Measurements from ENCODE around the gene AP5Z1.
"Not testable (repeated sequence)": the region's sequence is repeated elsewhere in the genome, so short reads cannot be mapped to it uniquely, and the experiment has no call there.

AP5Z1 gene

DNA sequence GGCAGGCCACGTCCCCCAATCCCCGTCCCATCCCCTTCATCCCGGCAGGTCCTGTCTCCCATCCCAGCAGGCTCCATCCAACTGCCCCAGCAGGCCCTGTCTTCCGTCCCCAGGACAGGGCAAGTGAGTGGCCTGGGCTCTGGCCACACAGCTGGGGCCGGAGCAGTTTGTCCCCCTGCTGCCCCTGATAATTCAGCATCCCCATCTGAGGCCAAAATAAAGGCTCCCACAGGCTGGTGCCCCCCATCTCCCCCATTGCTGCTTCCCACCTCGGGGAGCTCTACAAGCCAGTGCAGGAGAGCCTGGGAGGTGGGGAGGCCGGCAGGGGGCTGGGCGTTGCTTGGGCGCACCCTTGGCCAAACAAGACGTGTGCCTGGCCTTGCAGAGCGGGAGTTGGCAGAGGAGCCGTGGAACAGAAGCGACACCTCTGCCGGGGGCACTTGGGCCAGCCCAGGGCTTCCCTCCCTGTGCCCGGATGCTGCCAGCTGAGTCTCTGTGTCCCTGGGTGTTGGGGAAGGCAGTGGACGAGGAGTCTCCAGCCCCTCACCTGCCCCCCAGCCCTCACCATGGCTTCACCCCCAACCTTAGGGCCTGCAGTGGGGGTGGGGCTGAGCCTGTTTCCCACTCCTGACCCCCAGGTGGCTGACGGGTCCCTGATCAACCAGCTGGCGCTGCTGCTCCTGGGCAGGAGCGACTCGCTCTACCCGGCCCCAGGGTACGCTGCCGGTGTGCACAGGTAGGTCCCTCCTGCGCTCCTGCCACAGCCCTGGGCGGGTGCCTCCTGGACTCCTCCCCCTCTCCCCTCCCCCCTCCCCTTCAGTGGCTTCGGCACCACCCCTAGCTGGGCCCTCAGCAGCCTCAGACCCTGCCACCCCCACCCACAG lies 14.0 kb downstream of the AP5Z1 start:
- DNase-seq = no peak

DNA sequence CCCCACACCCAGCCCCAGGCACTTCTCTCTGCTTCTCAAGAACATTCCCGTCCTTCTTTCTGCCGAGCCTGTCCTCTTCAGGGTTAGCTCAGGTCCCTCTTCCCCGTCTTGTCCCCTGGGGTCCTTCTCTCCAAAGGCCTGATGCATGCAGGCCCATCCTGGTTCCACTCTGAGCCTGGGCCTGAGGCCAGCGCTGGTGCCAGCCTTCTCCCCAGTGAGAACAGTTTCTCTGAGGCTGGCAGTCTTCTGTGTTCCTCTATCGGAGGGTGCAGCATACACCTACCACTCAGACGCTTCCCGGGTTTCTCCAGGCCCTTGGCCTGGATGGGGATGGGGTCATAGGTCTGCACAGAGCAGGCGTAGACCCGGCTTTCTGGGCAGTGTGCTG lies 14.6 kb downstream of the AP5Z1 start:
- DNase-seq = no peak

GRCh38 chr7:4790516-4790991 lies 15.1 kb downstream of the AP5Z1 start:
- no peak for DNase-seq

GRCh38 chr7:4791101-4791737 lies 15.8 kb downstream of the AP5Z1 start:
- DNase-seq = no peak

DNA sequence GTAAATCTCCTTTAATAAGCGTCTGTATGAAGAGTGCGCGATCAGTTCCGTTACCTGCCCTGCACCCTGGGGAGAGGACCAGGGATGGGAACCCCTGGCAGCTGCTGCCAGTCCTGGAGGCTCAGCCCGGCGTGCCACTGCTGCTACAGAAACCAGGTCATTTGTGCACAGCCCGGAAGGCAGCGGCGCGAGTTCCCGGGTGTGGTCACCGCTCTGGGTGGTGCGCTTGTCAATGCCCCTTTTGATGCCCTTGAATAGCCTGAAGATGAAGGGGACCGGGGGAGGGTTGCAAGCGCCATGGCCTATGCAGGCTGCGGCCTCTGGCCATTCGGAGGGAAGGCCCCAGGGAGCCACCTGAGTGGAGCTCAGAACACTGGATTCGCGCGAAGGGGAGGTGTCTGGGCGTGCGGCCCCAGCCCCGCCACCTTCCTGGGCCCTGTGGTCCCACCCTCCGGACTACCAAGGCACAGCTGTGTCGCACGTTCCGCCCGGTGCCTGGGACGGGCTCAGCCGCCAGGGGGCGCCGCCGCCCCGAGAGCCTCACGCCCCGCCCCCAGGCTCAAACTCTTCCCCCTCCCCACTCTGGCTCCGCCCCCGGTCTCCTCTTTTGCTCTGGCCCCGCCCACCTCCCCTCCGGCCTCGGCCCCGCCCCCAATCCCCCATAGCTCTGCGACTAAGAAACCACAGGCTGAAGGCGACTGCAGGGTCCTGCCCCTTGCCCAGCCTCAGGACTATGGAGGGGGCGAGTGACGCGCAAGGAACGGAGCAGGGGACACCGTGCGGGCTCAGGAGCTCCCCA lies 16.5 kb downstream of the AP5Z1 start:
- DNase-seq = no peak

- DNase-seq = no peak
Measured at GRCh38 chr7:4792537-4793126, 17.2 kb downstream of the AP5Z1 start.

DNA sequence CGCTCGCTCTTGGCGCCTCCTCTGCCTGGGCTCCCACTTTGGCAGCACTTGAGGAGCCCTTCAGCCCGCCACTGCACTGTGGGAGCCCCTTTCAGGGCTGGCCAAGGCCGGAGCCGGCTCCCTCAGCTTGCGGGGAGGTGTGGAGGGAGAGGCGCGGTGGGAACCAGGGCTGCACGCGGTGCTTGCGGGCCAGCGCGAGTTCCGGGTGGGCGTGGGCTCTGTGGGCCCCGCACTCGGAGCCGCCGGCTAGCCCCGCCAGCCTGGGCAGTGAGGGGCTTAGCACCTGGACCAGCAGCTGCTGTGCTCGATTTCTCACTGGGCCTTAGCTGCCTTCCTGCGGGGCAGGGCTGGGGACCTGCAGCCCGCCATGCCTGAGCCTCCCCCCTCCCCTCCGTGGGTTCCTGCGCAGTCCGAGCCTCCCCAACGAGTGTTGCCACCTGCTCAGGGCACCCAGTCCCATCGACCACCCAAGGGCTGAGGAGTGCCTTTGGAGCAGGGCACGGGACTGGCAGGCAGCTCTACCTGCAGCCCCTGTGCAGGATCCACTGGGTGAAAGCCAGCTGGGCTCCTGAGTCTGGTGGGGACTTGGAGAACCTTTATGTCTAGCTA lies 18.1 kb downstream of the AP5Z1 start:
- not testable (repeated sequence) for DNase-seq

GRCh38 chr7:4794171-4794570 lies 18.7 kb downstream of the AP5Z1 start:
- DNase-seq = not testable (repeated sequence)

DNA sequence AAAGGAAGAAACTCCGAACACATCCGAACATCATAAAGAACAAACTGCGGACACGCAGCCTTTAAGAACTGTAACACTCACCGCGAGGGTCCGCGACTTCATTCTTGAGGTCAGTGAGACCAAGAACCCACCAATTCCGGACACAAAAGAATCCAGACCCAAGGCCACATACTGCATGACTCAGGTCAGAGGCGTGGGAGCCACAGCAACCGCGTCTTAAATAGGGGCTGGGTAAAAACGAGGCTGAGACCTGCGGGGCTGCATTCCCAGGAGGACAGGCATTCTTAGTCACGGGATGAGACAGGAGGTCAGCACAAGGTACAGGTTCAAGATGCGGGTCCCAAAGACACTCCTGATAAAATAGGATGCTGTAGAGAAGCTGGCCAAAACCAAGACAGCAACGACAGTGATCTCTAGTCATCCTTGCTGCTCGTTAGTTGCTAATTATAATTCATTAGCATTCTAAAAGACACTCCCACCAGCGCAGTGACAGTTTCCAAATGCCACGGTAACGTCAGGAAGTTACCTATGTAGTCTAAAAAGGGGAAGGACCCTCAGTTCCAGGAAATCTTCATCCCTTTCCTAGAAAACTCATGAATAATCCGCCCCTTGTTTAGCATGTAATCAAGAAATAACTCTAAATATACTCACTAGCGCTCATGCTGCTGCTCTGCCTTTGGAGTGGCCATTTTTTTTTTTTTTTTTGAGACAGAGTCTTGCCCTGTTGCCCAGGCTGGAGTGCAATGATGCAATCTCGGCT lies 19.3 kb downstream of the AP5Z1 start:
- DNase-seq = no peak

DNA sequence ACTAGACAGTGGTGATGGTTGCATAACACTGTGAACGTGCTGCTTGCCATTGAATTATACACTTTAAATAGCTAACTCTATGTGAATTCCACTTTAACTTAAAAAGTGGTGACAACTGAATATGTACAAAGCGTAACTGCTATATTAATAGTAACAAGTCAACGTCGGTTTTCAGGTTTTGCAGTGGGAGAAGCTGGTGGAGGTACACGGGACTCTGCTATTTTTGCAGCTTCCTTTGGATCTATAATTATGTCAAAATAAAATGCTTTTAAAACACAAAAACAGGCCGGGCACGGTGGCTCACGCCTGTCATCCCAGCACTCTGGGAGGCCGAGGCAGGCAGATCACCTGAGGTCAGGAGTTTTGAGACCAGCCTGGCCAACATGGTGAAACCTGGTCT lies 21.0 kb downstream of the AP5Z1 start:
- DNase-seq = no peak

DNA sequence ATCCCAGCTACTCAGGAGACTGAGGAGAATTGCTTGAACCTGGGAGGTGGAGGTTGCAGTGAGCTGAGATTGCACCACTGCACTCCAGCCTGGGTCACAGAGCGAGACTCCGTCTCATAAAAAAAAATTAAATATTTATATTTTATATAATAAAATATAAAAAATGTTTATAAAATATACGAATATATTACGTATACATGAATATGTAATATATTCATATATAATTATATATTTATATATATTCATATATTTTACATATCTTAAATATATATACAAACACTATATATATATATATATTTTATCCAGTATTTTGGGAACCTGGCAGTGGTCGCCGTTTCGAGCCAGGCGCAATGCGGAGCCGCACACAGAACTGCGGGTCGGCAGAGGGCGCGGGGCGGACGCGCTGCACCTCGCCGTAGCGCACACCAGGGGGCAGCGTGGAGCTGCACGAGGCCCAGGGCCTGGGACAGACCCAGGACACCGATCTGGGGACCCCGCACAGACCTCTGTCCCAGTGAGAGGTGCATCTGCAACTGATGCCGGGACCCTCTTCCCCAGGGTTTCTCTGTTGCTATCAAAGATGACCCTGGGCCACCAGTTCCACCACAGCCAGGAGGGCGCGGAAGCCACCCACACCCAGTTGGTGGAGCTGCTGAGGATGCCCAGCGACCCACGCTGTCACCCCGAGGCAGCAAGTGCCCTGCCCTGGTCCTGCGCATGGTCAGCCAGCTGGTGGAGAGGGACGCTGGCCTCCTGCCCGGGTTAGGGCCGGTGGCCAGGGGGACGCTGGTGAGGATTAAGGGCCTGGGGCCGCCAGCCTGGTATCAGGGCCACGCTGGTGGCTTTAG lies 22.7 kb downstream of the AP5Z1 start:
- DNase-seq = no peak

- DNase-seq = no peak
Measured at GRCh38 chr7:4798706-4799235, 23.3 kb downstream of the AP5Z1 start.

GRCh38 chr7:4799508-4800268 lies 24.3 kb downstream of the AP5Z1 start:
- DNase-seq = no peak

DNA sequence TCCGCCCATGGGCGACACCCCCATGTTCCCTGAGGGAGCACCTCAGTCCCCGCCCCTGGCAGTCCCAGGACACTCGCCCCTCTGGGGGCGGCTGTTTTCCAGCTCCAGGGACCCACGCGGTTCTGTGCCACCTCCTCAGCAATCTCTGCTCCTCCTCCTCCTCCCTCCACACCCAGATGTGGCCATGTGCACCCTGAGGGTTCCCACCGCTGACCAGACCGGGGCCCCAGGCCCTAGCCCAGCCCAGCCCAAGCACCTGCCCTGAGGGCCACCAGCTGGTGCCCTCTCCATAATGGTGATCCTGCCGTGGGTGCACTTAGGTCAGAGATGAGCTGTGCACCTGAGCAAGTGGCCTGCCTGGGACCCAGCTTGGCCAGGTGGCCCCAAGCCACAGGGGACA lies 25.1 kb downstream of the AP5Z1 start:
- DNase-seq = no peak

- DNase-seq = no peak
Measured at GRCh38 chr7:4800926-4801838, 25.8 kb downstream of the AP5Z1 start.

GRCh38 chr7:4801839-4802231 lies 26.4 kb downstream of the AP5Z1 start:
- DNase-seq = no peak

DNA sequence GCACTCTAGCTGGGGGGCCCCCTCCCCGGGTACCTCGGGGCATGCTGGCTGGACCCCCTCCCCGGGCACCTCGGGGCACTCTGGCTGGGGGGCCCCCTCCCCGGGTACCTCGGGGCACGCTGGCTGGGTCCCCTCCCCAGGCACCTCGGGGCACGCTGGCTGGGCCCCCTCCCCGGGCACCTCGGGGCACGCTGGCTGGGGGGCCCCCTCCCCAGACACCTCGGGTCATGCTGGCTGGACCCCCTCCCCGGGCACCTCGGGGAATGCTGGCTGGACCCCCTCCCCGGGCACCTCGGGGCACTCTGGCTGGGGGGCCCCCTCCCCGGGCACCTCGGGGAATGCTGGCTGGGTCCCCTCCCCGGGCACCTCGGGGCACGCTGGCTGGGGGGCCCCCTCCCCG lies 27.2 kb downstream of the AP5Z1 start:
- not testable (repeated sequence) for DNase-seq

- no peak for DNase-seq
Measured at GRCh38 chr7:4803397-4804241, 28.2 kb downstream of the AP5Z1 start.
